Measurements from ENCODE around the gene ADNP. TPM values are rescaled to one million over a fixed set of nuclear protein-coding genes. Genes with fewer than 3 reads are reported as not detected.

The ADNP gene
- total RNA-seq: 92.7 and 94.8 TPM in 2 replicates
- total RNA-seq (2013): 33.3 TPM
- polyA plus RNA-seq: 20.4 and 21.8 TPM in 2 replicates
- 21.9 and 30.2 TPM in 2 replicates for polyA minus RNA-seq

- peak; percentile 79 for TF ChIP-seq CTCF (IDR thresholded peaks at IDR 0.05)
- TF ChIP-seq EZH2 (IDR thresholded peaks at IDR 0.05; ENCODE audit: borderline replicate concordance, insufficient read depth, low read depth, low read length, poor library complexity, severe bottlenecking): no peak
- under 1% methylated on average over 52 of the region's 58 CpGs for WGBS (ENCODE audit: insufficient coverage)
Measured at GRCh38 chr20:50931306-50932015, at the start of gene ADNP. Gene ADNP, minus strand, starts transcription at chr20:50931437. Its CDS starts 27,441 bp downstream, at chr20:50903996.

More at GRCh38 chr20:50931306-50932015, at the start of gene ADNP:
- peak within 1 kb of the TSS; percentile 62 to 84 (median 71) for H3K4me3 ChIP-seq (ENCODE audit: control extremely low read depth in 1 of 5, extremely low read depth in 1 of 5, insufficient read depth in 1 of 5, low read depth in 2 of 5, low read length in 4 of 5)
- ChIA-PET POLR2A (interaction anchor here (0.6 to 4.9 kb wide), 22 partner anchors 9 to 816 kb away, joined by 3 to 123 read pairs (median 6); partner anchors contain the start of genes BCAS4, DPM1, MOCS3 and PARD6B), CTCF (interaction anchor here (0.7 to 16.7 kb wide), 17 partner anchors 9 to 569 kb away, joined by 3 to 390 read pairs (median 4); partner anchors contain the start of genes BCAS4, DPM1 and MOCS3)
- peaks cover 40% of the 10 kb centered on the region for H3K79me2 ChIP-seq (ENCODE audit: control insufficient read depth, insufficient read depth, low read length)
- peak within 1 kb of the TSS; percentile 94 to 100 for H3K27ac ChIP-seq (ENCODE audit: low read length in 2 of 2)
- no peaks in the 10 kb centered on the region for H3K27me3 Mint-ChIP-seq
- no peaks in the 10 kb centered on the region for H3K9me3 Mint-ChIP-seq (ENCODE audit: insufficient read depth)
- H3K4me1 Mint-ChIP-seq: peaks cover 38% of the 10 kb centered on the region
- ATAC-seq (ENCODE audit: low read depth): peak; percentile 68
- intact Hi-C loops (cut with micrococcal nuclease): loop anchor here (1.0 to 5.0 kb wide), 3 partner anchors 27 to 814 kb away; partner anchors contain the start of genes DPM1 and MOCS3
- H3K4me3 Mint-ChIP-seq: peak within 1 kb of the TSS; percentile 92
- H3K9ac ChIP-seq (ENCODE audit: low read length): peak within 1 kb of the TSS; percentile 94
- peaks cover 0 to 52% of the 10 kb centered on the region in 2 experiments for H3K36me3 ChIP-seq (replicated peaks in 1 of 2; ENCODE audit: control extremely low read depth in 1 of 2, control insufficient read depth in 1 of 2, extremely low read depth in 1 of 2, insufficient read depth in 2 of 2, low read length in 1 of 2)
- peaks cover 24 to 27% of the 10 kb centered on the region in 2 donors for H3K4me1 ChIP-seq (ENCODE audit: control insufficient read depth in 2 of 2, insufficient read depth in 2 of 2, low read length in 2 of 2)
- peak; percentile 98 for DNase-seq
- peak within 1 kb of the TSS; percentile 99 for H3K27ac Mint-ChIP-seq
- no peaks in the 10 kb centered on the region for H3K27me3 ChIP-seq (replicated peaks in 1 of 4; ENCODE audit: control extremely low read depth in 1 of 4, control insufficient read depth in 3 of 4, insufficient read depth in 4 of 4, low read length in 3 of 4)
- peak within 1 kb of the TSS; percentile 75 for H2AFZ ChIP-seq (ENCODE audit: insufficient read depth, low read depth, low read length, poor library complexity, severe bottlenecking)
- H3K4me2 ChIP-seq (replicated peaks; ENCODE audit: low read depth, low read length, poor library complexity, severe bottlenecking): peak within 1 kb of the TSS; percentile 83
- H3K9me3 ChIP-seq (ENCODE audit: control extremely low read depth in 1 of 3, control insufficient read depth in 2 of 3, insufficient read depth in 1 of 3, low read length in 2 of 3): no peaks in the 10 kb centered on the region
- H4K20me1 ChIP-seq (ENCODE audit: control insufficient read depth, insufficient read depth, low read length, poor library complexity, severe bottlenecking): peaks cover 14% of the 10 kb centered on the region

All from B cell (primary cell).